Endothelial cell of umbilical vein (primary cell): ENCODE measurements around the gene CEP70. TPM values are rescaled to one million over a fixed set of nuclear protein-coding genes. Genes with fewer than 3 reads are reported as not detected.

Source experiments
- BruUV-seq: library from RNA; stranded (reverse); fragments of 400-500 nt; replicated peaks from 2 replicates; lab custom pipeline; 2021; lab: Mats Ljungman, UMichigan
- CTCF ChIA-PET: fragments of 300-600, 350-600 bp; sonication (Branson Sonifier 250); formaldehyde crosslinking; loops from one replicate; lab custom pipeline; 2021; ENCODE audit warnings: antibody characterized with exemption, inconsistent platforms; lab: Charles Lee
- POLR2A ChIA-PET: fragments of 300-600, 350-600 bp; sonication (Branson Sonifier 250); formaldehyde crosslinking; loops from one replicate; lab custom pipeline; 2021; ENCODE audit warnings: antibody characterized with exemption, inconsistent platforms; lab: Charles Lee
- DNase-seq: peaks from one replicate; pipeline ENCODE4 v3.0.0-alpha.2; 2011; ENCODE audit warnings: low read depth, low spot score
- FAIRE-seq: peaks from 2 replicates; lab custom pipeline; 2011; peaks lifted over from hg19 to GRCh38; lab: Jason Lieb, UNC
- H2AFZ ChIP-seq: 2 replicates; pipeline ENCODE4 v1.6.0; 2012; ENCODE audit warnings: low read depth, low read length, control low read depth, inconsistent platforms
- H3K27ac ChIP-seq: 2 replicates; pipeline ENCODE4 v1.5.1; 2011; ENCODE audit warnings: low read depth, mild to moderate bottlenecking, control low read depth, low read length, moderate library complexity; ENCODE audit not compliant: insufficient read depth
- H3K27me3 ChIP-seq, 2 experiments: 2 replicates each; pipeline versions ENCODE4 v1.6.0 to v1.6.1; 2011; ENCODE audit warnings: low read length in 2 of 2, mixed read lengths in 1 of 2; ENCODE audit not compliant: control insufficient read depth in 2 of 2, insufficient read depth in 2 of 2
- H3K36me3 ChIP-seq, 2 experiments: 2 replicates in 1 of 2; 3 replicates in 1 of 2; pipeline ENCODE4 v1.5.1; 2011; ENCODE audit warnings: low read length in 2 of 2, mild to moderate bottlenecking in 1 of 2, moderate library complexity in 1 of 2; ENCODE audit not compliant: control insufficient read depth in 2 of 2, insufficient read depth in 2 of 2; ENCODE audit errors: extremely low read depth in 1 of 2
- H3K4me1 ChIP-seq: 3 replicates; pipeline ENCODE4 v1.5.1; 2011; ENCODE audit warnings: mild to moderate bottlenecking, low read length; ENCODE audit not compliant: control insufficient read depth, insufficient read depth; ENCODE audit errors: extremely low read depth
- H3K4me2 ChIP-seq: 2 replicates; pipeline ENCODE4 v1.6.1; 2011; ENCODE audit warnings: low read length, control low read depth, mixed read lengths; ENCODE audit not compliant: insufficient read depth
- H3K4me3 ChIP-seq, 3 experiments: fragments of 200-600 bp in 1 of 3; sonication (generic), shearing (Covaris generic) in 1 of 3; replicated peaks in 1 of 3; 2 replicates each; pipeline ENCODE4 v1.5.1; 2011 to 2016; ENCODE audit warnings: control low read depth in 3 of 3, low read length in 3 of 3, mild to moderate bottlenecking in 2 of 3, inconsistent platforms in 1 of 3, low read depth in 1 of 3, moderate library complexity in 1 of 3; ENCODE audit not compliant: insufficient read depth in 1 of 3
- H3K79me2 ChIP-seq: 2 replicates; pipeline ENCODE4 v1.6.0; 2012; ENCODE audit warnings: low read length, inconsistent platforms; ENCODE audit not compliant: control insufficient read depth, insufficient read depth
- H3K9ac ChIP-seq: replicated peaks from 2 replicates; pipeline ENCODE3; 2011; ENCODE audit warnings: low read length, control low read depth; ENCODE audit not compliant: insufficient read depth; ENCODE audit errors: extremely low read depth
- H3K9me1 ChIP-seq: replicated peaks from 3 replicates; pipeline ENCODE4 v1.6.0; 2011; ENCODE audit warnings: mild to moderate bottlenecking, low read length; ENCODE audit not compliant: control insufficient read depth, insufficient read depth; ENCODE audit errors: extremely low read depth
- H3K9me3 ChIP-seq: replicated peaks from 2 replicates; pipeline ENCODE4 v1.5.1; 2012; ENCODE audit warnings: low read length, inconsistent platforms; ENCODE audit not compliant: control insufficient read depth, insufficient read depth
- H4K20me1 ChIP-seq: replicated peaks from 2 replicates; pipeline ENCODE3; 2011; ENCODE audit warnings: mild to moderate bottlenecking, low read length; ENCODE audit not compliant: control insufficient read depth, insufficient read depth; ENCODE audit errors: extremely low read depth
- EZH2 ChIP-seq: IDR thresholded peaks from 2 replicates; pipeline ENCODE4 v1.6.1; 2012; ENCODE audit warnings: borderline replicate concordance, low read depth, mild to moderate bottlenecking, moderate library complexity, low read length, inconsistent platforms; ENCODE audit not compliant: severe bottlenecking
- FOS ChIP-seq: IDR thresholded peaks from 2 replicates; pipeline ENCODE4 v1.6.1; 2011; ENCODE audit warnings: mild to moderate bottlenecking, low read length, moderate library complexity, borderline replicate concordance; ENCODE audit not compliant: insufficient read depth
- GATA2 ChIP-seq: IDR thresholded peaks from 2 replicates; pipeline ENCODE4 v1.7.0; 2011; ENCODE audit warnings: low read depth, mild to moderate bottlenecking, moderate library complexity, mixed read lengths, low read length; ENCODE audit not compliant: insufficient read length, insufficient read depth
- JUN ChIP-seq: IDR thresholded peaks from 2 replicates; pipeline ENCODE4 v1.6.1; 2011; ENCODE audit warnings: borderline replicate concordance, low read depth; ENCODE audit not compliant: insufficient read length, insufficient read depth
- MAX ChIP-seq: IDR thresholded peaks from 2 replicates; pipeline ENCODE4 v1.6.1; 2011; ENCODE audit not compliant: insufficient read depth, insufficient read length
- MYC ChIP-seq: IDR thresholded peaks from one replicate; pipeline ENCODE4 v1.6.1; 2011; ENCODE audit warnings: mild to moderate bottlenecking, low read depth, low read length
- POLR2A ChIP-seq: IDR thresholded peaks from 2 replicates; pipeline ENCODE4 v1.6.1; 2012; ENCODE audit warnings: low read depth, mild to moderate bottlenecking, control low read depth, low read length
- POLR2AphosphoS5 ChIP-seq: IDR thresholded peaks from 2 replicates; pipeline ENCODE4 v1.6.1; 2012; ENCODE audit warnings: low read depth, mild to moderate bottlenecking, control low read depth, low read length, moderate library complexity; ENCODE audit not compliant: insufficient read depth
- dilution Hi-C: fragments of 300-500 bp; cut with MboI; formaldehyde crosslinking; loops from one replicate; pipeline ENCODE4 v1.15.0; 2019; ENCODE audit warnings: low sequenced_read_pairs; ENCODE audit not compliant: extremely low pct_ligation_motif_present
- intact Hi-C: fragments of 100-400 bp; cut with micrococcal nuclease; formaldehyde crosslinking; loops from one replicate; pipeline ENCODE4 v1.10.0; 2022
- polyA plus RNA-seq, 4 experiments: library from polyadenylated mRNA; depleted of rRNA in 3 of 4; stranded (reverse) in 3 of 4; unstranded in 1 of 4; fragments of >200 nt; gene quantifications; 2 replicates each; pipeline versions ENCODE4 v1.2.1 to v1.2.3, GENCODE V29; 2011 to 2012; ENCODE audit warnings: missing spikeins in 1 of 4
- total RNA-seq: library from RNA; stranded (reverse); gene quantifications from 2 replicates; pipeline ENCODE4 v1.2.3, GENCODE V29; 2021
- TF ChIP-seq, protein P1 (sequence below), 2 donors: IDR thresholded peaks; 1 replicate in 1 of 2; 2 replicates in 1 of 2; pipeline ENCODE4 v1.5.1; 2011; ENCODE audit warnings: low read length in 2 of 2, mild to moderate bottlenecking in 2 of 2, moderate library complexity in 2 of 2, control low read depth in 1 of 2, inconsistent platforms in 1 of 2, low read depth in 1 of 2; ENCODE audit not compliant: insufficient read depth in 1 of 2; ENCODE audit errors: extremely low read depth in 1 of 2

CEP70 gene
- total and polyA plus RNA-seq, 2 donors (not counting 3 experiments of a cell fraction or from before 2014, with no cell fraction given): 2.1 to 16.9 TPM

DNA sequence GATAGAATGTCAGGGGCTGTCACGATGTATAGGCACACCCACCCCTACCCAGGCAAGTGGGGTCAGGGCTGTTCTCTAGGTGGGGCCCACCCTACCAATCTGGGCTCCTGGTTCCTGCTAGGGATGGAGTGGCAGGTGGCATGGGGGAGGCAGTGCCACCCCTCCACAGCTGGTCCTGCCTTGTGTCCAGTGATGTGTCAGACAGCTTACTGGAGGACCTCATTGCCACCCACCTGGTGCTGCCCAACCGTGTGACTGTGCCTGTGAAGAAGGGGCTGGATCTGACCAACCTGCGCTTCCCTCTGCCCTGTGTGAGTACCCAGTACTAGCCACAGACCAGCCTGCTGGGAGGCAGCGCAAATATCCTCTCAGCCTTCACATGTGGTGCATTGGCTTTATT lies 132.2 kb downstream of the CEP70 start:
- FAIRE-seq: no peak
- Histone ChIP-seq H3K4me3 (no peak overlapping the region), H2AFZ (no peak overlapping the region), H3K27ac (no peak overlapping the region), H3K4me1 (no peaks in the 10 kb centered on the region), H3K36me3 (no peaks in the 10 kb centered on the region), H3K9me3 (no peaks in the 10 kb centered on the region), H3K4me2 (no peak overlapping the region), H3K9me1 (no peaks in the 10 kb centered on the region), H3K27me3 (no peaks in the 10 kb centered on the region), H3K79me2 (no peaks in the 10 kb centered on the region), H3K9ac (no peak overlapping the region), H4K20me1 (no peaks in the 10 kb centered on the region)
- dilution Hi-C loops: no loop called here
- no TSS peak for BruUV-seq
- no peak for DNase-seq
- ChIA-PET CTCF (interaction anchor here (2.6 kb wide), 1 partner anchor 17 kb away, joined by 7 read pairs; no protein-coding TSS in a partner anchor), POLR2A (no interaction called here)
- TF ChIP-seq JUN (no peak), POLR2AphosphoS5 (no peak), EZH2 (no peak), MYC (no peak), FOS (no peak), POLR2A (no peak), GATA2 (no peak), MAX (no peak)
- TF ChIP-seq, protein P1, sequence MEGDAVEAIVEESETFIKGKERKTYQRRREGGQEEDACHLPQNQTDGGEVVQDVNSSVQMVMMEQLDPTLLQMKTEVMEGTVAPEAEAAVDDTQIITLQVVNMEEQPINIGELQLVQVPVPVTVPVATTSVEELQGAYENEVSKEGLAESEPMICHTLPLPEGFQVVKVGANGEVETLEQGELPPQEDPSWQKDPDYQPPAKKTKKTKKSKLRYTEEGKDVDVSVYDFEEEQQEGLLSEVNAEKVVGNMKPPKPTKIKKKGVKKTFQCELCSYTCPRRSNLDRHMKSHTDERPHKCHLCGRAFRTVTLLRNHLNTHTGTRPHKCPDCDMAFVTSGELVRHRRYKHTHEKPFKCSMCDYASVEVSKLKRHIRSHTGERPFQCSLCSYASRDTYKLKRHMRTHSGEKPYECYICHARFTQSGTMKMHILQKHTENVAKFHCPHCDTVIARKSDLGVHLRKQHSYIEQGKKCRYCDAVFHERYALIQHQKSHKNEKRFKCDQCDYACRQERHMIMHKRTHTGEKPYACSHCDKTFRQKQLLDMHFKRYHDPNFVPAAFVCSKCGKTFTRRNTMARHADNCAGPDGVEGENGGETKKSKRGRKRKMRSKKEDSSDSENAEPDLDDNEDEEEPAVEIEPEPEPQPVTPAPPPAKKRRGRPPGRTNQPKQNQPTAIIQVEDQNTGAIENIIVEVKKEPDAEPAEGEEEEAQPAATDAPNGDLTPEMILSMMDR (IDR thresholded peaks at IDR 0.05; ENCODE audit: extremely low read depth in 1 of 2, insufficient read depth in 1 of 2, low read depth in 1 of 2, low read length in 2 of 2): no peak
- intact Hi-C loops: no loop called here
